HG02973 (cell line): ENCODE measurements around the gene ADGRB3.
"Not testable (repeated sequence)": the region's sequence is repeated elsewhere in the genome, so short reads cannot be mapped to it uniquely, and the experiment has no call there.

ENCODE experiments used
- ATAC-seq: cut with Tn5 transposase; IDR thresholded peaks from one replicate; pipeline ENCODE4 v1.9.1; 2021; ENCODE audit warnings: moderate library complexity; ENCODE audit not compliant: unreplicated experiment

ADGRB3 gene

GRCh38 chr6:69105288-69105687, 470.2 kb downstream of the ADGRB3 start:
- no peak for ATAC-seq

DNA sequence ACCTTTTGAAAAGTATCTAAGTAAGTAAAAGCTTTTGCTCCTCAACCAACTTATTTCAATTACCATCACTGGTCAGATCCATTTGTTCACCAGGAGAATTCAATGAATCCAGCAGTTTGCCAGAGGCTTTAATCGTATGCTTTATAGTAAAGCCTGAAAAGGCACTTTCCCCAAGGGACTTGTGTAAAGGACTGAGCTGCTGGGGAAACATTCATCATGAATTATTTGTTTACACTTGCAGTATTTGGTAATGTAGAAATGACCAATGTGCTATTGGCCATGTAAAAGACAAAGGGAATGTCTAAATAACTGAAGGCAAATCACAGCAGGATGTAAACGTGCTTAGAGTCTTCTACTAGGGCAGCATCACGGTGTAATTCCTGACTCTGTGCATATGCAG, 471.4 kb downstream of the ADGRB3 start:
- ATAC-seq = no peak

GRCh38 chr6:69111301-69111700, 476.2 kb downstream of the ADGRB3 start:
- no peak for ATAC-seq

DNA sequence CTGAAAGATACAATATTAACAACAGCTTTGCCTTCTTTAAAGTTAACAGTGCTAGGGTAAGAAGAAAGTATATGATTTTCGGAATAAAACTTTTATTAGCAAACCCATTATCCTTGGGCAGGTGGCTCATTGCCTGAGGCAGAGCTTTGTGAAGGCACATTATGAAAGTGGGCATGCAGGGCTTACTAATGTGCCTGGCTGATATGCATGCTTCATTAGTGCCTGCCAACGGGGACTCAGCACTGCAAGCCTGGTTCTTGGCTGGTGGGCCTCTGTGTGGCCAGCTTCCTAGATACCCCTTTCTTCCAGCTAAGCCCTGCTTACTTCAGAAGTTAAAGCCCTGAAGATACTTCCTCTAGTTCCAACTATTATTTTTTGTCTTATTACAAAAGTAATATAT, 481.6 kb downstream of the ADGRB3 start:
- no peak for ATAC-seq

DNA sequence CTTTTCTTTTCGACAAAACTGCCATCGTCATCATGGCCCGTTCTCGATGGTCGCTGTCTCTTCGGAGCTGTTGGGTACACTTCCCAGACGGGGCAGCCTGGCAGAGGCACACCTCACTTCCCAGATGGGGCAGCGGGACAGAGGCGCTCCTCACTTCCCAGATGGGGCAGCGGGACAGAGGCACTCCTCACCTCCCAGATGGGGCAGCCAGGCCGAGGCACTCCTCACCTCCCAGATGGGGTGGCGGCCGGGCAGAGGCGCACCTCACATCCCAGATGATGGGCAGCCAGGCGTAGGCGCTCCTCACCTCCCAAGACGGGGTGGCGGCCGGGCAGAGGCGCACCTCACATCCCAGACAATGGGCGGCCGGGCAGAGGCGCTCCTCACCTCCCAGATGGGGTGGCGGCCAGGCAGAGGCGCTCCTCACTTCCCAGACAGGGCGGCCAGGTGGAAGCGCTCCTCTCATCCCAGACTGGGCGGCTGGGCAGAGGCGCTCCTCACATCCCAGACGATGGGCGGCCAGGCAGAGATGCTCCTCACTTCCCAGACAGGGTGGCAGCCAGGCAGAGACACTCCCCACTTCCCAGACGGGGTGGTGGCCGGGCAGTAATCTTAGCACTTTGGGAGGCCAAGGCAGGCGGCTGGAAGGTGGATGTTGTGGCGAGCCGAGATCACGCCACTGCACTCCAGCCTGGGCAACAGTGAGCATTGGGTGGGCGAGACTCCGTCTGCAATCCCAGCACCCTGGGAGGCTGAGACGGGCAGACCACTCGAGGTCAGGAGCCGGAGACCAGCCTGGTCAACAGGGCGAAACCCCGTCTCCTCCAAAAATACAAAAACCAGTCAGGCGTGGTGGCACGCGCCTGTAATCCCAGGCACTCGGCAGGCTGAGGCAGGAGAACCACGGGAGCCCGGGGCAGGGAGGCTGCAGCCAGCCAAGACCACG, 486.7 kb downstream of the ADGRB3 start:
- not testable (repeated sequence) for ATAC-seq

- ATAC-seq = no peak
Observed at GRCh38 chr6:69122407-69122773, 487.3 kb downstream of the ADGRB3 start.

GRCh38 chr6:69128411-69128810, 493.3 kb downstream of the ADGRB3 start:
- no peak for ATAC-seq

- ATAC-seq = no peak
Observed at GRCh38 chr6:69129046-69129445, 494.0 kb downstream of the ADGRB3 start.

DNA sequence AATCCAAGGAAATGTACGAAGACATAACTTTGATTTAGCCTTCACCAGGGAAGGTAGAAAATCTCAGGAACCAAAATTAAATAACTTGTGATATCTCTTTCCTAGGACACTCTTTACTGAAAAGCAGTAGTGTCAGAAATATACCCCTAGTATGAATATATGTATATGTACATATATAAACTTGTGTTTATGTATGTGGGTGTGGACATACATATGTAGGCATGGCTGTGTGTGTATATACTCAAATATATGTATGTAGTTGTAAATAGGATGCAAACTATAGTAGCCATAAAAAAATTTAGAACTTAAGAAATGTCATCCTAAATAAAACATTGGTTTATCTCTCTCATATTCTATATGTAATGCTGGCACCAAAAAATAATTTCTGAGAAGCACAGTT, 500.8 kb downstream of the ADGRB3 start:
- ATAC-seq = no peak

- ATAC-seq = no peak
Observed at GRCh38 chr6:69138148-69138547, 503.1 kb downstream of the ADGRB3 start.

DNA sequence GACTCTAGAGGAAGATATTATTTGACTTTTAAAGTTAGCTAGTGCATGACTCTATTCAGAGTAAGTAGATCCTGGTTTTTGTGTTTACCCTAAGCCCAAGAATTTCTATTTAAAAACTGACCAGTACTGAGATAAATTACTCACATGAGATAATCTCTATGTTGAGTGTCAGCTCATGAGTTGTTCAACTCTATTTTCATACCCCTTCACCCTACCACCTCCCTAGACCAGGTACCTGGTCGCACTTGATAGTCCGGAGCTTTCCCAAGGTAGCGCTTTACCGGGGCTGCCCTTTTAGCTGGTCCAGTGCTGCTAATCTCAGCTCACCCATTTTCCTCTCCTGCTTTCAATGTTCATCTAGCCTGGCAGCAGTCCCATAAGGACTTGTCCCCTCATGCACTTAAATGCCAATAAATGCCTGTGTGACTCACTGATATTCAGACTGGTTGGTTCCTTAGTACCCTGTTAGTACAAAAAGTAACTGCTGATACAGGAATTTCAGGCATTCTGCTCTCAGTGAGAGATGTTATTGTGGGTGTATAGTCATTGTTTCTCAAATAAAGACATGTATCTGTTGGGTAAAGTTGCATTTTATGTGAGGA, 503.9 kb downstream of the ADGRB3 start:
- ATAC-seq = no peak

DNA sequence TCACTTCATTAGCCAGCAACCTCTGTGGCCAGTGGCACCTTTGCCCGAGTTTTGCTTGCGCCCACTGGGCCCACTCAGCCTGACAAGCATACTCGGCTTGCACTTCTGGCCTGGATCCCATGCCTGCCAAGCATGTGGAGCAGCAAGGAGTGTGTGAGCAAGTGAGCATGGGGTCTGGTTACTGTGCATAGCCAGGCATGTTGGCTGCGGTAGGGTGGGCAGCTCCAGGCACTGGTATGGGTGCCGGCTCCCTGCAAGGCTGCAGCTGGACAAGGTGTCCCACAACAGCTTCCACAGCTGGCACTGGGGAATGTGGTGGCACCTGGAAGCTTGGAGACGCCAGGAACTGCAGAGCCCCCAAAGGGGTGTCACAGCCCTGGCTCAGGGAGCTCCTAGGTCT, 510.0 kb downstream of the ADGRB3 start:
- no peak for ATAC-seq

DNA sequence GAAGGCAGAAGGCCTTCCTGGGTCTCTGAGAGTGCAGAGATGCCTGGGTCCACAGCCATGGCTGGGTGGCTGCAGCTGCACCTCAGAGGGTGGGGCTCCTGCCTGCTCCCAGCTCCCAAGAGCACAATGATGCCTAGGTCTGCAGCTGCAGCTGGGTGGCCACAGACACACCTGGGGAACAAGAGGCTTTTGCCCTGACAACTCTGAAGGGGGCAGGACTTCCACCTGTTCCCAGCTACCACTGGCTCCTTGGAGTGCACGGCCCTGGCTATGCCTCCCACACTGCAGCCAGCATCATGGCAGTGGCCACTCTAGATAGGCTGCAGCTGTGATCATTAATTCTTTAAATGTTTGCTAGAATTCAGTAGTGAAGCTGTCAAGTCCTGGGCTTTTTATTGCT, 511.3 kb downstream of the ADGRB3 start:
- ATAC-seq = no peak

DNA sequence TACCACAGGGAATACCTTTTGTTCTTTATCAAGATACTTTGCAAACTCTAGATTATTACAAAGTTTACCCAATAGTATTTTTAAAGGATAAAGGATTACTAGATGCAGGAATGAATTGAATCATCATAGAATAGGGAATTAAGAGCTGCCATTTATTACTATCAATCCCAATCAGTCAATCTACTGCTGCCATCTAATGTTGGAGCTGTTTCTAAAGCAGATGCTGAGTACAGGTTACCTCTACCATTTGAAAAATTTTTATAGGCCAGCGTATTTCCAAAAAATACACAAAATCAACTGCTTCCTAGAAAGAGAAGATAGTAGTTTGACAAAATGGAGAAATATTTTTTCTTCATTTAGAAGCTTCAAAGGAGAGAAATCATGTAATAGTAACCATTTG, 520.4 kb downstream of the ADGRB3 start:
- no peak for ATAC-seq

- ATAC-seq = no peak
Observed at GRCh38 chr6:69162811-69163210, 527.7 kb downstream of the ADGRB3 start.

- no peak for ATAC-seq
Observed at GRCh38 chr6:69164564-69165229, 529.6 kb downstream of the ADGRB3 start.

DNA sequence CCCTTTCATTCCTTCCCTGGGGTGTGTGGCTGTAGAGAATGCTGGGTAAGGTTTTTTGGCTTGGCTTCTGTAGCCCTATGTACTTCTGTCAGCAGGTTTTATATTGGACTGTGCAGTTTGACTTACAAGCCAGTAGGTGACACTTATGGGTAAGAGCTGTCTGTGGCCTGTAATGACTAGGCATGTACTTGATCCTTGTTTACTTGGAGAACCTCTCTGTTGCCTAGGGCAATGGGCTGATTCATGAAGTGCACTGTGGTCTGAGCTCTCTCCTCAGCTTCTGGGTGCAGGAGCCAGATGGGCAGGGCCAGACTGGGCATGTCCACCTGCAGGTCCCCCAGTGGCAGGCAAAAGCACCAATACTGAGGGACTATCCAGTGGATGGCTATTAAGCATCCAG, 544.6 kb downstream of the ADGRB3 start:
- peak; percentile 76 for ATAC-seq

DNA sequence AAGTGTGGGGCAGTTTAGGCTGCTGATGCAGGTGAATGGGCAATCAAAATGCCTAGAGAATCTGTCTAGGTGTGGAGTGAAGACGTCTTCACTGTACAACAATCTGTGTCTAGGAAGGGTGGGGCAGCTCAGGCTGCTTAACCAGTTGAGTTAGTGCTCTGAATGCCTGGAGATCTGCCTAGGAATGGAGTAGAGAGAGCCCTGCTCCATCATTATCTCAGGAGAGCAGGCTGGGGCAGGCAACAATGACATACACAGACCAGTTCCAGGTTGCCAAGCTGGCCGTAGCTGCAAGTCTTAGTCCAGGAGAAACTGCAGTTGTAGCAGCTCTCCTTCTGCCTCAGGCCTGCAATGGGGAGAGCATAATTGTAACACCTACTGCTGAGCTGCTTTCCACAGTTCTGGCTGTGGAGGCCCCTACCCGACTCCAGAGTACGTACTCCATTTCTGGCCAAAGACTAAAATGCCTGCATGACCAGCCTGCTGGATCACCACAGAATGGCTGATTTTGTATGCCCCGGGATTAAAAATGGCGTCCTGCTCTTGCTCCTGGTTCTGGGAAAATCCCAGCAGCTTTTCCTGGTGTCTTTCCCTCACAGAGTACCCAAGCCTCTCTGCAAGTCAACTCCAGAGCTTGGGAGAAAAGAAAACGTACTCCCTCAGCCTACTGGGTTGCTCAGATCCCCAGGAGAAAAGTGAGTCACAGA, 545.4 kb downstream of the ADGRB3 start:
- no peak for ATAC-seq

GRCh38 chr6:69181964-69182363, 546.9 kb downstream of the ADGRB3 start:
- no peak for ATAC-seq

GRCh38 chr6:69185276-69185675, 550.2 kb downstream of the ADGRB3 start:
- no peak for ATAC-seq

DNA sequence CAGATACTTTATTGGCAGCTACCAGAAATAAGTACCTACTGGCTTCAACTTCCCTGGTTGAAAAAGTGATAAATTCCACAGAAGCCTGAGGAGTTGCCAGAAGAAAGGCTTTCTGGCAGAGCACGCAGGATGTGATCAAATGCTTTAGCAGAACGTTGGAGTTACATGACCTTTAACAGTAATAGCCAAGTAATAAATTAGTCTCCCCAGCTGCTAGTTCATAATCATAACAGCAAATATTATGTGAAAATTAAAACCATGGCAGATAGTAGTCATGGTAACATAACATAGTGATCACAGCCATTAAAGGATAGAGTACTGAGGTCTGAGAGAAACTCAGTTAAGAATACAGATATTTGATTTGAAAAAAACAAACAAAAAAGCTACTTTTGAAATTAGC, 567.7 kb downstream of the ADGRB3 start:
- no peak for ATAC-seq
